Brain microvascular endothelial cell (primary cell): ENCODE results near the gene KLHL14.

Experiments
- DNase-seq: peaks from one replicate; pipeline ENCODE4 v3.0.0-alpha.2; 2020
- H3K27ac ChIP-seq: fragments of 250-450 bp; sonication (Bioruptor Pico); 2 replicates; pipeline ENCODE4 v1.5.1; 2020; ENCODE audit warnings: mild to moderate bottlenecking, moderate library complexity
- H3K27me3 ChIP-seq: fragments of 250-450 bp; sonication (Bioruptor Pico); replicated peaks from 2 replicates; pipeline ENCODE4 v1.5.1; 2020; ENCODE audit warnings: mild to moderate bottlenecking
- H3K36me3 ChIP-seq: fragments of 250-450 bp; sonication (Bioruptor Pico); replicated peaks from 2 replicates; pipeline ENCODE4 v1.5.1; 2020; ENCODE audit warnings: mild to moderate bottlenecking
- H3K4me3 ChIP-seq: 2 replicates; pipeline ENCODE4 v1.5.1; 2011; ENCODE audit warnings: low read depth, mild to moderate bottlenecking, control low read depth, low read length, moderate library complexity
- CTCF ChIP-seq: IDR thresholded peaks from 2 replicates; pipeline ENCODE4 v1.5.1; 2011; ENCODE audit warnings: low read depth, mild to moderate bottlenecking, moderate library complexity, low read length, control low read depth, inconsistent platforms; ENCODE audit errors: missing control alignments
- in situ Hi-C: cut with HindIII; loops from 2 replicates; pipeline ENCODE4 v1.10.0; 2017; ENCODE audit warnings: low sequenced_read_pairs, low pct_ligation_motif_present

The KLHL14 gene

GRCh38 chr18:32749809-32750208 is 23.0 kb downstream of the KLHL14 start:
- TF ChIP-seq CTCF, result no peak
- Histone ChIP-seq H3K36me3 (no peaks in the 10 kb centered on the region), H3K4me3 (no peak overlapping the region), H3K27ac (no peak overlapping the region), H3K27me3 (no peaks in the 10 kb centered on the region)
- no peak for DNase-seq
- in situ Hi-C loops, result no loop called here

- no peak for TF ChIP-seq CTCF
- in situ Hi-C loops, result no loop called here
Measured at GRCh38 chr18:32742579-32742978, 30.2 kb downstream of the KLHL14 start.

GRCh38 chr18:32735781-32736180 is 37.0 kb downstream of the KLHL14 start:
- H3K27me3 ChIP-seq, result no peaks in the 10 kb centered on the region
- H3K4me3 ChIP-seq, result no peak overlapping the region
- no peaks in the 10 kb centered on the region for H3K36me3 ChIP-seq
- in situ Hi-C loops, result no loop called here
- H3K27ac ChIP-seq, result no peak overlapping the region
- DNase-seq, result peak; percentile 13
- no peak for TF ChIP-seq CTCF

More at GRCh38 chr18:32742579-32742978, 30.2 kb downstream of the KLHL14 start:
- no peak overlapping the region for H3K4me3 ChIP-seq
- H3K27me3 ChIP-seq, result no peaks in the 10 kb centered on the region
- H3K27ac ChIP-seq, result no peak overlapping the region
- DNase-seq, result no peak
- no peaks in the 10 kb centered on the region for H3K36me3 ChIP-seq

- Histone ChIP-seq H3K27me3 (no peaks in the 10 kb centered on the region), H3K36me3 (no peaks in the 10 kb centered on the region), H3K4me3 (no peak overlapping the region), H3K27ac (no peak overlapping the region)
- in situ Hi-C loops, result no loop called here
- no peak for DNase-seq
- TF ChIP-seq CTCF, result no peak
Measured at GRCh38 chr18:32734442-32734841, 38.4 kb downstream of the KLHL14 start.

GRCh38 chr18:32732165-32732564 is 40.7 kb downstream of the KLHL14 start:
- in situ Hi-C loops, result no loop called here
- no peak for TF ChIP-seq CTCF
- no peaks in the 10 kb centered on the region for H3K27me3 ChIP-seq
- no peaks in the 10 kb centered on the region for H3K36me3 ChIP-seq
- DNase-seq, result no peak
- H3K27ac ChIP-seq, result no peak overlapping the region
- no peak overlapping the region for H3K4me3 ChIP-seq

- DNase-seq, result no peak
- in situ Hi-C loops, result no loop called here
- no peak for TF ChIP-seq CTCF
- no peaks in the 10 kb centered on the region for H3K36me3 ChIP-seq
- peak overlapping the region; percentile 54 for H3K4me3 ChIP-seq
- H3K27ac ChIP-seq, result no peak overlapping the region
- no peaks in the 10 kb centered on the region for H3K27me3 ChIP-seq
Measured at GRCh38 chr18:32730620-32731091, 42.2 kb downstream of the KLHL14 start.
